Body of pancreas (tissue), 4 donors: ENCODE measurements around the gene PTPA. TPM values are rescaled to one million over a fixed set of nuclear protein-coding genes. Genes with fewer than 3 reads are reported as not detected.

Source experiments
- ATAC-seq: fragments of 150-250 bp; one replicate; pipeline ENCODE4 v1.9.1; 2016
- DNase-seq, 4 donors: peaks; one replicate each; pipeline ENCODE4 v3.0.0-alpha.2; 2019
- H3K27ac ChIP-seq, 4 donors: fragments of 200-600 bp; sonication (generic); 1 replicate in 3 of 4; 2 replicates in 1 of 4; pipeline versions ENCODE4 v1.5.1 to v1.6.1; 2016 to 2019; ENCODE audit warnings: mild to moderate bottlenecking in 1 of 4, mixed read lengths in 1 of 4, moderate library complexity in 1 of 4
- H3K27me3 ChIP-seq, 2 donors: fragments of 200-600 bp; sonication (generic); one replicate each; pipeline ENCODE4 v1.6.0; 2016; ENCODE audit warnings: mild to moderate bottlenecking in 1 of 2
- H3K36me3 ChIP-seq, 2 donors: fragments of 200-600 bp; sonication (generic); replicated peaks in 1 of 2; 2 replicates each; pipeline ENCODE4 v1.5.1; 2016; ENCODE audit warnings: low read depth in 2 of 2; ENCODE audit not compliant: insufficient read depth in 1 of 2
- H3K4me1 ChIP-seq: fragments of 200-600 bp; sonication (generic); one replicate; pipeline ENCODE4 v1.6.0; 2016
- H3K4me3 ChIP-seq, 2 donors: fragments of 200-600 bp; sonication (generic); 1 replicate in 1 of 2; 2 replicates in 1 of 2; pipeline ENCODE4 v1.5.1; 2016 to 2019
- H3K9me3 ChIP-seq, 3 donors: fragments of 200-600 bp; sonication (generic); 1 replicate in 2 of 3; 2 replicates in 1 of 3; pipeline ENCODE4 v1.5.1; 2016
- POLR2A ChIP-seq, 3 donors: fragments of 450-650 bp; IDR thresholded peaks; one replicate each; pipeline ENCODE4 v1.6.1; 2016; ENCODE audit warnings: antibody characterized with exemption in 3 of 3, mild to moderate bottlenecking in 2 of 3
- WGBS, 2 donors: methylation state at CpG; one replicate each; pipeline ENCODE4 v1.1.5; 2017; 5-methylcytosine and 5-hydroxymethylcytosine counted together
- intact Hi-C: fragments of 100-400 bp; cut with DNase I; formaldehyde crosslinking; loops from one replicate; pipeline ENCODE4 v1.15.1; 2023
- total RNA-seq, 2 donors: library from RNA; depleted of rRNA; stranded (reverse); fragments of >200 nt; gene quantifications; one replicate each; pipeline ENCODE4 v1.1.0, GENCODE V29; 2016
- TF ChIP-seq, protein P1 (sequence below), 7 experiments: fragments of 450-650 bp in 4 of 7; fragments of 200-600 bp in 3 of 7; sonication (generic) in 3 of 7; IDR thresholded peaks; one replicate each; pipeline ENCODE4 v1.5.1; 2016 to 2019; ENCODE audit warnings: antibody characterized with exemption in 7 of 7

Gene PTPA
- total RNA-seq, 2 donors from 2014 or later, result 32.7 to 52.1 TPM

DNA sequence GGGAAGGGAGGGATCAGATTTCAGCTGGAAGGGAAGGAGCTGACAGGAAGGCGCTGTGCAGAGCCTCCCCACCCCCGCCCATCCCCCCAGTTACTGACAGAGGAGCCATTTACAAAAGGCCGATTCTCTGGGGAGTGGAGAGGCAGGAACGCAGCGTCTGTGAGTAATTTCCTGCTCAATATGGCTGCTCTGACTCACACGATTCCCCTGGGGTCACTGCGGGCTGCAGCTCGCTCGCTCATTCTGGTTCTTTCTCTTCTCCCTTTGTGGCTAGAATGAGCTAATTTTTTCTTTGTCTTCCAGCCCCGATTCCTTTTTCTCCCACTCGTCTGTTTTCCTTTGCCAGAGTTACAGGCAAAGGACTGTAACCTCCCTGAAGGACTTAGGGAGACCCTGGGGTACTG lies 28.8 kb downstream of the PTPA start:
- Histone ChIP-seq H3K36me3 (peaks cover 0 to 3% of the 10 kb centered on the region in 2 donors), H3K4me1 (peaks cover 61% of the 10 kb centered on the region), H3K27ac (peak overlapping the region; percentile 97 to 100 (median 100)), H3K9me3 (no peaks in the 10 kb centered on the region), H3K27me3 (no peaks in the 10 kb centered on the region), H3K4me3 (no peak overlapping the region)
- ATAC-seq (peak; percentile 82), DNase-seq (peak; percentile 84 to 96 (median 92))
- 3 to 9% methylated on average over 11 of the region's 11 CpGs for WGBS, 2 donors
- TF ChIP-seq, protein P1, sequence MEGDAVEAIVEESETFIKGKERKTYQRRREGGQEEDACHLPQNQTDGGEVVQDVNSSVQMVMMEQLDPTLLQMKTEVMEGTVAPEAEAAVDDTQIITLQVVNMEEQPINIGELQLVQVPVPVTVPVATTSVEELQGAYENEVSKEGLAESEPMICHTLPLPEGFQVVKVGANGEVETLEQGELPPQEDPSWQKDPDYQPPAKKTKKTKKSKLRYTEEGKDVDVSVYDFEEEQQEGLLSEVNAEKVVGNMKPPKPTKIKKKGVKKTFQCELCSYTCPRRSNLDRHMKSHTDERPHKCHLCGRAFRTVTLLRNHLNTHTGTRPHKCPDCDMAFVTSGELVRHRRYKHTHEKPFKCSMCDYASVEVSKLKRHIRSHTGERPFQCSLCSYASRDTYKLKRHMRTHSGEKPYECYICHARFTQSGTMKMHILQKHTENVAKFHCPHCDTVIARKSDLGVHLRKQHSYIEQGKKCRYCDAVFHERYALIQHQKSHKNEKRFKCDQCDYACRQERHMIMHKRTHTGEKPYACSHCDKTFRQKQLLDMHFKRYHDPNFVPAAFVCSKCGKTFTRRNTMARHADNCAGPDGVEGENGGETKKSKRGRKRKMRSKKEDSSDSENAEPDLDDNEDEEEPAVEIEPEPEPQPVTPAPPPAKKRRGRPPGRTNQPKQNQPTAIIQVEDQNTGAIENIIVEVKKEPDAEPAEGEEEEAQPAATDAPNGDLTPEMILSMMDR (IDR thresholded peaks at IDR 0.05), result peak in 1 of 7 experiments; percentile 0
- peak; percentile 31 to 87 (median 80) for TF ChIP-seq POLR2A (IDR thresholded peaks at IDR 0.05)
- intact Hi-C loops, result loop anchor here (10.0 kb wide), 1 partner anchor 645 kb away; no protein-coding TSS in a partner anchor

DNA sequence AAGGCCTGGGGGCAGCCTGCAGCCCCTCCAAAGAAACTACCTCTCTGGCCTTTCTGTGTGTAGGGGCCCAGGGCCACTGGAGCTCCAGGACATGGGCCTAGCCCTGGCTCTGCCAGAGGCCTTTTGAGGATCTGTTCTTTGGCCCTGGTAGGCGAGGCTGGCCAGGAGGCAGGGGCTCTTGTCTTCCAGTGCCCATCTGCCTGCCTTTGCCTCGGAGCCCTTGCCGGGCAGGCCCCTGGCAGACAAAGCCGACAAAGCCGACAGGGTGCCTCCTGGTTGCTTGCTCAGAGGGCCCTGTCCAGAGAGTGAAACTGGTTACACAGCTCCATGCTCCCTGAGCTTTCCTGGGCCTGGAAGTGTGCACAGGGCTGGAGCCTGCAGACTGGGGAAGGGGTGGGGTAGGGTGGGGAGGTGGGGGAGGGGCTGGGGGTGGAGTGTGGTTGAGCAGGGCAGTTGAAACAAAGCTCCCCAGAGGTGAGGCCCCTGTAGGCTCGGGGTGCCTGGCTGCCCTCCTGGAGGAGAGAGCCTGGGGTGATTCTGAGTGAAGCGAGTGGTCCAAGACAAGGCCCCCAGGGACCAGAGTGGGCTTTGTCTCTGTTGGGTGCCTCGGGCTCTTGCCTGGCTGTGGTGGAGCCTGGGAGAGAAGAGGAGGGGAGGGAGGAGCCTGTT lies 29.3 kb downstream of the PTPA start:
- peak in 2 of 3 donors; percentile 35 to 41 for TF ChIP-seq POLR2A (IDR thresholded peaks at IDR 0.05)
- TF ChIP-seq, protein P1 (IDR thresholded peaks at IDR 0.05), result no peak
- peaks cover 66% of the 10 kb centered on the region for H3K4me1 ChIP-seq
- peaks cover 0 to under 1% of the 10 kb centered on the region in 2 donors for H3K36me3 ChIP-seq
- DNase-seq (peak; percentile 47 to 68 (median 50)), ATAC-seq (peak; percentile 10)
- no peak overlapping the region for H3K4me3 ChIP-seq
- H3K27ac ChIP-seq, result peak overlapping the region; percentile 97 to 100 (median 100)
- H3K9me3 ChIP-seq, result no peaks in the 10 kb centered on the region
- no peaks in the 10 kb centered on the region for H3K27me3 ChIP-seq
- WGBS, 2 donors, result 17 to 25% methylated on average over 3 to 8 of the region's 8 CpGs
- intact Hi-C loops, result no loop called here

DNA sequence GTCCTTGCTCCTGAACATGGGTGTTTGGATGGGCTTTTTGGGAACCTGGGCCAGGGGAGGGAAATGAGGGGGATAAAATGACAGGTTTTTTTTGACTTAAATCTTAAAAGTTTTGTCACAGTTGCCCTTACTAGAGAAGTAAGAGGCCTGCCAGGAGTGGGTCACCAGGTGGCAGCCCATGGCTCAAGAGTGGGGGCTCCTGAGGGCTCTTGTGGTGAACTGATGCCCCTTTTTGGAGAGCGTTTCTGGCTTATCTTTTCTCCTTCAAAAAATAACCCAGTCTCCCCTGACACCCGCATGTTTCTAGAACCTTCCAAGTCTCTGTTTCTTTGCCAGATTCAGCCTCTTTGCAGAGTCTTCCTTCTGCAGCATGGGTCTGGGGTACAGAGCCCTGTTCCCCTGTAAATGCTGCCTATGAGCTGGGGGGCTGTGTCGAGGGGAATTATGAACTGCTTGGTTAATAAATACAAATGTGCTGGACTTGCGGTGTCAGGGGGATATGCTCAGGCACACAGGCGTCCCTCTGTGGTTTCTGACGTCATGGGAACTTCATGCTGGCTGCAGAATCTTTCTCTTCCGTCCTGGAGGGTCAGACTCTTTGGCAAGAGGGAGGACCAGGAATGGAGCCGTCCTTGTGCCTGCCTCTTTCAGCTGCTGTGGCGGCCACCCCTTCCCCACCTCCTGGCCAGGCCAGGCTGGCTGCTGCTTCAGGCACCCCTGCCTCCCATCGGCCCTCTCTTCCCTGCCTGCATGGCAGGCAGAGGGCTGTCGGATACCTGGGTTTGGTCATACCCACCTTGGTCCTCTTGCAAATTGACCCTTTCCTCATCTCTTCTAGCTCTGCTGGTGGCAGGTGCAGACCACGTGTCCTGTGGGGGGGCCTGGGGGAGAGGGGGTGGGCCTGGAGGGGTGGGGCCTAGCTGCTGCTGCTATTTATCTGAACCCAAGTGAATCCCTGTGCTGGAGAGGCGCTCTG lies 30.1 kb downstream of the PTPA start:
- intact Hi-C loops, result loop anchor here (2.0 kb wide), 1 partner anchor 31 kb away; no protein-coding TSS in a partner anchor
- Histone ChIP-seq H3K4me1 (peaks cover 74% of the 10 kb centered on the region), H3K9me3 (no peaks in the 10 kb centered on the region), H3K27me3 (no peaks in the 10 kb centered on the region), H3K27ac (peak overlapping the region; percentile 97 to 100 (median 100)), H3K4me3 (no peak overlapping the region), H3K36me3 (no peaks in the 10 kb centered on the region)
- DNase-seq (peak; percentile 51 to 87 (median 63)), ATAC-seq (peak; percentile 15)
- 10 to 17% methylated on average over 8 to 13 of the region's 13 CpGs for WGBS, 2 donors
- TF ChIP-seq, protein P1 (IDR thresholded peaks at IDR 0.05), result no peak
- peak; percentile 9 to 45 (median 40) for TF ChIP-seq POLR2A (IDR thresholded peaks at IDR 0.05)

DNA sequence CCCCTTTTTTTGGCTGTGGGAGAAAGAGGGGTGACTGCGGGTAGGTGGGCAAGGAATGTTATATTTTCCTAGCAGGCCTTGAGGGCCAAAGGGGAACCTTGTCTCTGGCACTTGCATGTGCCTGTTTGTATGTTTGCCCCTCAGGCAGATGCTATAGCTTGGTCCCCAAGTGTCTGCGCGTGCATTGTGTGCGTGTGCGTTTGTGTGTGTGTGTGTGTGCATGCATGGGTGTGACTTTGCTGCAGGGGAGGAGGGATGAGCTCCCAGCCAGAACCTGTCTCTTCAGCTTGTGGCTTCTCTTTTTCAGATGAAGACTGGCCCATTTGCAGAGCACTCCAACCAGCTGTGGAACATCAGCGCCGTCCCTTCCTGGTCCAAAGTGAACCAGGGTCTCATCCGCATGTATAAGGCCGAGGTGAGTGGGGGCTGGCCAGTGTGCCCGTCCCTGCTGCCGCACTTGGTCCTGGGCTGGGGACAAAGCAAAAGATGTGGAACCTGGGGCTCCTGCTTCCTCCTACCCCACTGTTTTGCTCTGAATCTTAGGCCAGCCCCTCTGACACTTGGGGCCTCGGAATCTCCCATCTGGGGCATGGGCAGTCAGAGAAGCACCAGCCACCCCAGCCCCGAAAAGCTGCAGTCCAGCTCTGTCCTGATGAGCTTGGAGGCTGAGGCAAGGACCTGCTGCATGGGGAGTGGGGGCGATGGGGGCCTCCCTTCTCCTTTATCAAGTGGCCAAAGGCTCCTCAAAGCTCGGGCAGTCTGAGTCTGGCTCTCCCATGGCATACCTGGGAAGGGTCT lies 31.1 kb downstream of the PTPA start:
- Histone ChIP-seq H3K9me3 (no peaks in the 10 kb centered on the region), H3K36me3 (no peaks in the 10 kb centered on the region), H3K4me1 (peaks cover 76% of the 10 kb centered on the region), H3K27me3 (no peaks in the 10 kb centered on the region), H3K4me3 (no peak overlapping the region), H3K27ac (peak overlapping the region; percentile 97 to 100 (median 100))
- ATAC-seq (no peak), DNase-seq (no peak)
- intact Hi-C loops, result loop anchor here (2.0 kb wide), 1 partner anchor 30 kb away; no protein-coding TSS in a partner anchor
- WGBS, 2 donors, result 71 to 73% methylated on average over 12 to 15 of the region's 15 CpGs
- TF ChIP-seq POLR2A (IDR thresholded peaks at IDR 0.05), result no peak
- TF ChIP-seq, protein P1 (IDR thresholded peaks at IDR 0.05), result no peak
